Left forelimb (tissue), 1 donor: Measurements from ENCODE around the gene GPHN.

Experiments
- DNase-seq: peaks from one replicate; pipeline ENCODE4 v3.0.0-alpha.2; 2018; ENCODE audit warnings: low spot score

Gene GPHN

GRCh38 chr14:67166450-67166853 lies 658.5 kb downstream of the GPHN start:
- no peak for DNase-seq

- no peak for DNase-seq
Measured at GRCh38 chr14:67167420-67168109, 659.6 kb downstream of the GPHN start.

- no peak for DNase-seq
Measured at GRCh38 chr14:67168110-67168441, 660.1 kb downstream of the GPHN start.

GRCh38 chr14:67170660-67171059 lies 662.7 kb downstream of the GPHN start:
- no peak for DNase-seq

GRCh38 chr14:67172056-67172455 lies 664.1 kb downstream of the GPHN start:
- no peak for DNase-seq

- no peak for DNase-seq
Measured at GRCh38 chr14:67172520-67172919, 664.6 kb downstream of the GPHN start.

- no peak for DNase-seq
Measured at GRCh38 chr14:67173719-67174118, 665.8 kb downstream of the GPHN start.

- no peak for DNase-seq
Measured at GRCh38 chr14:67186172-67186768, 678.3 kb downstream of the GPHN start.

GRCh38 chr14:67186789-67187584 lies 679.0 kb downstream of the GPHN start:
- DNase-seq: no peak

GRCh38 chr14:67187826-67188225 lies 679.9 kb downstream of the GPHN start:
- no peak for DNase-seq

GRCh38 chr14:67188326-67188725 lies 680.4 kb downstream of the GPHN start:
- no peak for DNase-seq

GRCh38 chr14:67191768-67192290 lies 683.9 kb downstream of the GPHN start:
- no peak for DNase-seq

- no peak for DNase-seq
Measured at GRCh38 chr14:67192366-67192765, 684.4 kb downstream of the GPHN start.

- DNase-seq: no peak
Measured at GRCh38 chr14:67195279-67195678, 687.3 kb downstream of the GPHN start.

GRCh38 chr14:67199016-67199415 lies 691.1 kb downstream of the GPHN start:
- DNase-seq: no peak

- no peak for DNase-seq
Measured at GRCh38 chr14:67207810-67208209, 699.9 kb downstream of the GPHN start.

GRCh38 chr14:67218126-67218525 lies 710.2 kb downstream of the GPHN start:
- no peak for DNase-seq

- DNase-seq: no peak
Measured at GRCh38 chr14:67221248-67221981, 713.5 kb downstream of the GPHN start.

GRCh38 chr14:67221982-67222328 lies 714.0 kb downstream of the GPHN start:
- no peak for DNase-seq

- no peak for DNase-seq
Measured at GRCh38 chr14:67225523-67225922, 717.6 kb downstream of the GPHN start.

- DNase-seq: no peak
Measured at GRCh38 chr14:67228325-67228984, 720.5 kb downstream of the GPHN start.
